Esophagus squamous epithelium (tissue), 5 donors: ENCODE measurements around the gene FIBP. TPM values are rescaled to one million over a fixed set of nuclear protein-coding genes. Genes with fewer than 3 reads are reported as not detected.

Experiments used
- DNase-seq: peaks from one replicate; lab custom pipeline; 2025; lab: John Stamatoyannopoulos, UW
- H3K27ac ChIP-seq, 4 donors: fragments of 200-600 bp; sonication (generic); one replicate each; pipeline ENCODE4 v1.5.1; 2016 to 2019; ENCODE audit warnings: mild to moderate bottlenecking in 1 of 4
- H3K27me3 ChIP-seq, 4 donors: fragments of 200-600 bp; sonication (generic); 1 replicate in 3 of 4; 2 replicates in 1 of 4; pipeline versions ENCODE4 v1.5.1 to v1.6.0; 2017 to 2021; ENCODE audit warnings: antibody characterized with exemption in 1 of 4
- H3K36me3 ChIP-seq, 3 donors: fragments of 200-600 bp; sonication (generic); one replicate each; pipeline ENCODE4 v1.5.1; 2016 to 2019
- H3K4me1 ChIP-seq, 3 donors: fragments of 200-600 bp; sonication (generic); one replicate each; pipeline ENCODE4 v1.5.1; 2017 to 2019
- H3K4me3 ChIP-seq, 4 donors: fragments of 200-600 bp; sonication (generic); 1 replicate in 3 of 4; 2 replicates in 1 of 4; pipeline ENCODE4 v1.5.1; 2016 to 2019; ENCODE audit warnings: mild to moderate bottlenecking in 2 of 4, moderate library complexity in 1 of 4
- H3K9me3 ChIP-seq, 3 donors: fragments of 200-600 bp; sonication (generic); one replicate each; pipeline ENCODE4 v1.5.1; 2016 to 2019
- CTCF ChIP-seq, 6 experiments: fragments of 450-650 bp in 4 of 6; fragments of 200-600 bp in 2 of 6; sonication (generic) in 2 of 6; IDR thresholded peaks; one replicate each; pipeline ENCODE4 v1.5.1; 2016 to 2019; ENCODE audit warnings: antibody characterized with exemption in 6 of 6, mild to moderate bottlenecking in 4 of 6, moderate library complexity in 4 of 6
- POLR2A ChIP-seq, 4 donors: fragments of 450-650 bp; IDR thresholded peaks; one replicate each; pipeline ENCODE4 v1.6.1; 2017; ENCODE audit warnings: antibody characterized with exemption in 4 of 4, mild to moderate bottlenecking in 4 of 4, moderate library complexity in 3 of 4
- WGBS, 2 donors: methylation state at CpG; one replicate each; pipeline ENCODE4 v1.1.5; 2018; 5-methylcytosine and 5-hydroxymethylcytosine counted together
- intact Hi-C: fragments of 100-400 bp; cut with DNase I; formaldehyde crosslinking; loops from one replicate; pipeline ENCODE4 v1.15.0; 2022
- total RNA-seq, 4 donors: library from RNA; depleted of rRNA; stranded (reverse); fragments of >200 nt; gene quantifications; one replicate each; pipeline ENCODE4 v1.1.0, GENCODE V29; 2016
- donor health status: DM: yes; HTN: yes; CAD: no.

The FIBP gene
- total RNA-seq, 4 donors from 2014 or later: 35.7 to 60.1 (median 38.4) TPM

GRCh38 chr11:65852508-65853245, 35.6 kb downstream of the FIBP start:
- intact Hi-C loops: no loop called here
- TF ChIP-seq POLR2A (IDR thresholded peaks at IDR 0.05): no peak
- TF ChIP-seq CTCF (IDR thresholded peaks at IDR 0.05): no peak
- H3K27me3 ChIP-seq: no peaks in the 10 kb centered on the region
- H3K4me1 ChIP-seq: peaks cover 7 to 40% (median 18%) of the 10 kb centered on the region in 3 donors
- no peak overlapping the region for H3K4me3 ChIP-seq
- no peaks in the 10 kb centered on the region for H3K9me3 ChIP-seq
- DNase-seq: no peak
- peaks cover 37 to 61% (median 40%) of the 10 kb centered on the region in 3 donors for H3K36me3 ChIP-seq
- WGBS, 2 donors: 78 to 80% methylated on average over 2 to 8 of the region's 33 CpGs
- H3K27ac ChIP-seq: no peak overlapping the region

GRCh38 chr11:65851811-65852507, 36.3 kb downstream of the FIBP start:
- Histone ChIP-seq H3K4me3 (no peak overlapping the region), H3K27ac (no peak overlapping the region), H3K36me3 (peaks cover 37 to 61% (median 40%) of the 10 kb centered on the region in 3 donors), H3K27me3 (no peaks in the 10 kb centered on the region), H3K9me3 (no peaks in the 10 kb centered on the region), H3K4me1 (peaks cover 7 to 39% (median 18%) of the 10 kb centered on the region in 3 donors)
- WGBS, 2 donors: 81 to 94% methylated on average over 7 to 8 of the region's 10 CpGs
- no peak for TF ChIP-seq POLR2A (IDR thresholded peaks at IDR 0.05)
- TF ChIP-seq CTCF (IDR thresholded peaks at IDR 0.05): no peak
- DNase-seq: no peak
- intact Hi-C loops: no loop called here

- intact Hi-C loops: no loop called here
- Histone ChIP-seq H3K27me3 (no peaks in the 10 kb centered on the region), H3K4me1 (peaks cover under 1 to 30% (median 11%) of the 10 kb centered on the region in 3 donors), H3K4me3 (no peak overlapping the region), H3K27ac (no peak overlapping the region), H3K9me3 (no peaks in the 10 kb centered on the region), H3K36me3 (peaks cover 37 to 58% (median 40%) of the 10 kb centered on the region in 3 donors)
- TF ChIP-seq CTCF (IDR thresholded peaks at IDR 0.05): peak in 4 of 6 experiments; percentile 12 to 61 (median 21)
- TF ChIP-seq POLR2A (IDR thresholded peaks at IDR 0.05): no peak
- DNase-seq: no peak
- WGBS, 2 donors: 76 to 91% methylated on average over 10 to 12 of the region's 14 CpGs
These were observed 37.1 kb downstream of the FIBP start for GRCh38 chr11:65851083-65851579.

GRCh38 chr11:65850217-65851082, 37.8 kb downstream of the FIBP start:
- H3K4me1 ChIP-seq: peaks cover 0 to 24% (median 5%) of the 10 kb centered on the region in 3 donors
- H3K36me3 ChIP-seq: peaks cover 31 to 51% (median 35%) of the 10 kb centered on the region in 3 donors
- H3K9me3 ChIP-seq: no peaks in the 10 kb centered on the region
- TF ChIP-seq CTCF (IDR thresholded peaks at IDR 0.05) (no peak), POLR2A (IDR thresholded peaks at IDR 0.05) (no peak)
- 71 to 80% methylated on average over 12 to 18 of the region's 20 CpGs for WGBS, 2 donors
- H3K4me3 ChIP-seq: no peak overlapping the region
- H3K27me3 ChIP-seq: no peaks in the 10 kb centered on the region
- no peak for DNase-seq
- intact Hi-C loops: no loop called here
- H3K27ac ChIP-seq: no peak overlapping the region
